ENCODE data around the gene CHRNA5.

The CHRNA5 gene

DNA sequence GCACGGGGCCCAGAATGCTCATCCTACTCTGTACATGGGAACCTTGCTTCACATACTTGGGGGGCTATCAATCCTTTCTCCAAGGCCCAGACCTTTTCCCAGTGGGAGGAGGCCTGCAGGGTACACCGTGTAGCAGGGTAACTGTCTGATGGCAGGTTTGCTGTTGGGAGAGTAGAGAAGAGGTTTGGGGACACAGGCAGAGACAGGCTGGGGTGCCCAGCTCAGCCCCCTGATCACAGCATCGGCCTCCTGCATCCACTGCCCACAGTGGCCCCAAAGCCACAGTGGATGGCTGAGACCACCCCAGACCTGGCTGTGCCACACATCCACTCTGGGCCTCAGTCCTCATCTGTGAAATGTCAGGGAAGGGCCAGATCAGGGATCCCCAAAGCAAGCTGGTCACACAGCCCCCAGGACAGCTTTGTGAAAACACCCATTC, 49.9 kb downstream of the CHRNA5 start:
- TF ChIP-seq, protein P1, sequence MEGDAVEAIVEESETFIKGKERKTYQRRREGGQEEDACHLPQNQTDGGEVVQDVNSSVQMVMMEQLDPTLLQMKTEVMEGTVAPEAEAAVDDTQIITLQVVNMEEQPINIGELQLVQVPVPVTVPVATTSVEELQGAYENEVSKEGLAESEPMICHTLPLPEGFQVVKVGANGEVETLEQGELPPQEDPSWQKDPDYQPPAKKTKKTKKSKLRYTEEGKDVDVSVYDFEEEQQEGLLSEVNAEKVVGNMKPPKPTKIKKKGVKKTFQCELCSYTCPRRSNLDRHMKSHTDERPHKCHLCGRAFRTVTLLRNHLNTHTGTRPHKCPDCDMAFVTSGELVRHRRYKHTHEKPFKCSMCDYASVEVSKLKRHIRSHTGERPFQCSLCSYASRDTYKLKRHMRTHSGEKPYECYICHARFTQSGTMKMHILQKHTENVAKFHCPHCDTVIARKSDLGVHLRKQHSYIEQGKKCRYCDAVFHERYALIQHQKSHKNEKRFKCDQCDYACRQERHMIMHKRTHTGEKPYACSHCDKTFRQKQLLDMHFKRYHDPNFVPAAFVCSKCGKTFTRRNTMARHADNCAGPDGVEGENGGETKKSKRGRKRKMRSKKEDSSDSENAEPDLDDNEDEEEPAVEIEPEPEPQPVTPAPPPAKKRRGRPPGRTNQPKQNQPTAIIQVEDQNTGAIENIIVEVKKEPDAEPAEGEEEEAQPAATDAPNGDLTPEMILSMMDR (IDR thresholded peaks at IDR 0.05; ENCODE audit: insufficient read depth, low read depth, low read length, missing control alignments): no peak
- no peak overlapping the region for H3K4me3 ChIP-seq (ENCODE audit: low read length)
- DNase-seq (ENCODE audit: low read depth): no peak

DNA sequence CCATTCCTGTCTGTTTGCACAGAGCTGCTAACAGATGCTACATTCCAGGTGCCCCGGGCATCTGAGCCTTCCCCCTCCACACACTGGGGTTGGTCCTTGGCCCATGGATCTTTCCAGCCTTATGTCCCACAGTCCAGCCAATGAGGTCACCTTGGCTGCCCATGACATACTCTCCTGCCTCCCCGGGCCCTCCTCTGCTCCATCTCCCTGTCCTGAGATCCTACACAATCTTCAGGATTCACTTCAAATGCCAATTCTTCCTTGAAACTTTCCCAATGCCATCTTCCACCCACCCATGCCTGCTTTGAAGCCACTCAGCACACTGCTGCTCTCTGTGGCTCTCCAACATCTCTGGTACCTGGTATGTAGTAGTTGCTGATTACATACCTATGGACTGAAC, 51.2 kb downstream of the CHRNA5 start:
- no peak overlapping the region for H3K4me3 ChIP-seq (ENCODE audit: low read length)
- DNase-seq (ENCODE audit: low read depth): no peak
- TF ChIP-seq, protein P1 (IDR thresholded peaks at IDR 0.05; ENCODE audit: insufficient read depth, low read depth, low read length, missing control alignments): no peak

DNA sequence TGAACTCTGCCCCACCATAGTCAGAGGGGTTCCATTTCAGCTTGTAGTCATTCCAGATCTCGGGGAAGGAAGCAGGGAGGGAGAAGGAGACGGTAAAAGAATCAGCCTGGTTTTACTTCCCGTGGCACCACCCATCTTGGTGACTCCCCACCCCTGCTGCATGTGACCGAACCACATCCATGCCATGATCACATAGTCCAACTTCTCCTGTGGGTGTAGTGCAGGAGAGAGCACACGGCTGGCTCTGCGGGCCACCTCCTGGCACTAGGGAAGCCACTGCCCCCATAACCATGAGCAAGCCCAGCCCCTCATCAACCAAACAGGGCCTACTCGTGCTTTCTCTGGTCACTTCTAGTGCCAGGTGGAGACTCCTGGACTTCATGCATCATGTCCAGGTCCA, 51.8 kb downstream of the CHRNA5 start:
- DNase-seq (ENCODE audit: low read depth): no peak
- TF ChIP-seq, protein P1 (IDR thresholded peaks at IDR 0.05; ENCODE audit: insufficient read depth, low read depth, low read length, missing control alignments): no peak
- no peak overlapping the region for H3K4me3 ChIP-seq (ENCODE audit: low read length)

DNA sequence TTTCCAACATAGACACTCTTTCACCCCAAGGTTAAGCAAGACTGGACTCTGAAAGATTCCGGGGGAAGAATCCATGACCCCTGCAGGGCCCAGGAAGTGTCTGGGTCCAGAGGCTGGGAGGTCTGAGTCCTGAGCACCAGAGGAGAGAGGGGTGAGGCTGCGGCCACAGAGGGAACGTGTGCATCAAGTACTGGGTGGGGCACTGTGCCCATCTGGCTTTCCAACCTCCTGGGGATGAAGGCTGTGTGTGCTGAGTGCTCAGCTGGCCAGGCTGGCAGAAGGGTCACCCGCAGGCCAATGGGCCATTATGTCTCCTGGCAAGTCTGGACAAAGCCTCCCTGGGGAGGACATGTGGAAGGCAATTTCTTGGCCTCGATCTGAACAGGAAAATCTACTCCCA, 52.2 kb downstream of the CHRNA5 start:
- TF ChIP-seq, protein P1 (IDR thresholded peaks at IDR 0.05; ENCODE audit: insufficient read depth, low read depth, low read length, missing control alignments): no peak
- H3K4me3 ChIP-seq (ENCODE audit: low read length): no peak overlapping the region
- DNase-seq (ENCODE audit: low read depth): no peak

DNA sequence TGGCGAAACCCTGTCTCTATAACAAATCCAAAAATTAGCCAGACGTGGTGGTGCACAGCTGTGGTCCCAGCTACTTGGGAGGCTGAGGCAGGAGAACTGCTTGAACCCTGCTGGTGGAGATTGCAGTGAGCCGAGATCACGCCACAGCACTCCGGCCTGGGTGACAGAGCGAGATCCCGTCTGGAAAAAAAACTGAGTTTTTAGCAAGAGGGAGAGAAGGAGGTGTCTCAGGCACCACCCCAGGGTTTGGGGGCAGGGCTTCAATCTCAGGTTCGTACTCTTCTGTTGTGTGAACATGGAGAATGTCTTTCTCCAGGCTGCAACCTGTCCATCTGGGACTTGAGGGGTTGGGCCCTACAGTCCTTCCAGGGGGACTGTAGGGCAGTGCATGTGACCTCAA, 52.7 kb downstream of the CHRNA5 start:
- TF ChIP-seq, protein P1 (IDR thresholded peaks at IDR 0.05; ENCODE audit: insufficient read depth, low read depth, low read length, missing control alignments): no peak
- no peak overlapping the region for H3K4me3 ChIP-seq (ENCODE audit: low read length)
- DNase-seq (ENCODE audit: low read depth): no peak

DNA sequence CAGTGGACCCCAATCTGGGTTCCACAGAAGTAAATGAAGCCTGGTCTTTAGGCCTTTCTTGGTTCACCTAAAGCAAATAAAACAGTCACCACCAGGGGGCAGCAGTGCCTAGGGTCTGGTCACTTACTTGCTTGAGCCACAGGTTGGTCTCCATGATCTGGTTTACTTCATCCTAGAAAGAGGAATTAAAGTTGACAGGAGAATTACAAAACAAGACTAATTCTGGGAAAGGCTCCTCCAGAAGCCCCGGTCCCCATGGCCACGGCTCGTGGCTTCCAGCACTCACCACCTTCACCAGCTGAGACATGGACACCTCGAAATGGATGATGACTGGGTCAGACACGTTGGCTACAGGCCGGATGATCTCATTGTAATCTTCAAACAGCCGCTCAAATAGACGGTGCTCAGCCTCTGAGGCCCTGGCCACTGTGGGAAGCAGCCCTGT, 53.2 kb downstream of the CHRNA5 start:
- DNase-seq (ENCODE audit: low read depth): peak; percentile 81
- H3K4me3 ChIP-seq (ENCODE audit: low read length): no peak overlapping the region
- TF ChIP-seq, protein P1 (IDR thresholded peaks at IDR 0.05; ENCODE audit: insufficient read depth, low read depth, low read length, missing control alignments): peak; percentile 78
